Posterior cingulate gyrus (tissue), 11 donors: ENCODE results near the gene LUC7L3.
A peak's percentile ranks its signal among the peaks of the same experiment; 100 is the strongest.

Experiments
- DNase-seq, 10 donors: peaks; one replicate each; pipeline versions ENCODE4 v3.0.0 to v3.0.0-alpha.2; 2020 to 2021; ENCODE audit warnings: mixed read lengths in 3 of 10
- intact Hi-C: fragments of 100-400 bp; cut with DNase I; formaldehyde crosslinking; loops from one replicate; pipeline ENCODE4 v1.15.1; 2023

LUC7L3 gene

DNA sequence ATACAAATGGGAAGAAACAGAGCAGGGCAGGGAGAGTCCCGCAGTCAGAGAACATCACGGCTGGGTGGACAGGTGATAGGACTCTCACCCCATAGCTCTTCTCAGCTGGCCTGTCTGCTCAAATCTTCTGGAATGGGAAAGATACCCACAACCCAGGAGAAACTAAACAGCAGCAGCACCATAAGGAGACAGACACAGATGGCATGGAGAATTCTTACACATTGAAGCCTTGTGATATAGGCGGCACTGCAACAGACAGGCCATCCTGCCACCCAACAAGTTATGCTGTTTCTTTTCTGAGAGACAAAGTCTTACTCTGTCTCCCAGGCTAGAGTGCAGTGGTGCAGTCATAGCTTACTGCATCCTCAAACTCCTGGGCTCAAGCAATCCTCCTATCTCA is 56.5 kb downstream of the LUC7L3 start:
- peak in 1 of 10 donors; percentile 8 for DNase-seq
- intact Hi-C loops: no loop called here

GRCh38 chr17:50778471-50778870 is 59.1 kb downstream of the LUC7L3 start:
- intact Hi-C loops: no loop called here
- DNase-seq: no peak

DNA sequence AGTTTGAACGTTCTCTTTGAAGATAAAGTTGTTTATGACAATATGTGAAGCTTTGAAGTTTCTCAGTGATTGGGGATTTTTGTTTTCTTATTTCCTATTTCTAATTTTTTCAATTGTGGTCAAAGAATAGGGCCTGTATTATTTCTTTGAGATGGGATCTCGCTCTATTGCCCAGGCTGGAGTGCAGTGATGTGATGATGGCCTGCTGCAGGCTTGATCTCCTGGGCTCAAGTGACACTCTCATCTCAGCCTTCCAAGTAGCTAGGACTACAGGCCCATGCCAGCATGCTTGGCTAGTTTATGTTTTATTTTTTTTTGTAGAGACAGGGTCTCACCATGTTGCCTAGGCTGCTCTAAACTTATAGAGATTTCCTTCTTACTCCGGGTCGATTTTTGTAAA is 59.6 kb downstream of the LUC7L3 start:
- DNase-seq: no peak
- intact Hi-C loops: no loop called here

DNA sequence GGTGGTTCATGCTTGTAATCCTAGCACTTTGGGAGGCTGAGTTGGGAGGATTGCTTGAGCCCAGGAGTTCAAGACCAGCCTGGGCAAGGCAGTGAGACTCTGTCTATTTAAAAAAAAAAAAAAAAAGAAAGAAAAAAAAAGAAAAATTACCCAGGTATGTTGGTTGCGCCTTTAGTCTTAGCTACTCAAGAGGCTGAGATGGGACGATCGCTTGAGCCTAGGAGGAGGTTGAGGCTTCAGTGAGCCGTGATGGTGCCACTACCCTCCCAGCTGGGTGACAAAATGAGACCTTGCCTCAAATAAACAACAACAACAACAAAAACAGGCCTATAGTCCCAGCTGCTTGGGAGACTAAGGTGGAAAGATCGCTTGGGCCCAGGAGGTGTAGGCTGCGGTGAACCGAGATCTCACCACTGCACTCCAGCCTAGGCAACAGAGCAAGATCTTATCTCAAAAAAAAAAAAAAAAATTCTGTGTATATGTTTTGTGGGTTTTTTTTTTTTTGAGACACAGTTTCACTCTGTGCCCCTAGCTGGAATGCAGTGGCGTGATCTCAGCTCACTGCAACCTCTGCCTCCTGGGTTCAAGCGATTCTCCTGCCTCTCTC is 60.4 kb downstream of the LUC7L3 start:
- intact Hi-C loops: loop anchor here (5.0 to 10.0 kb wide), 2 partner anchors 177 to 235 kb away; partner anchors contain the start of gene SPATA20
- peak in 1 of 10 donors; percentile 14 for DNase-seq

- peak in 1 of 10 donors; percentile 60 for DNase-seq
- intact Hi-C loops: loop anchor here (5.0 to 10.0 kb wide), 2 partner anchors 176 to 236 kb away; partner anchors contain the start of gene SPATA20
These were observed 61.8 kb downstream of the LUC7L3 start for GRCh38 chr17:50781167-50781566.

DNA sequence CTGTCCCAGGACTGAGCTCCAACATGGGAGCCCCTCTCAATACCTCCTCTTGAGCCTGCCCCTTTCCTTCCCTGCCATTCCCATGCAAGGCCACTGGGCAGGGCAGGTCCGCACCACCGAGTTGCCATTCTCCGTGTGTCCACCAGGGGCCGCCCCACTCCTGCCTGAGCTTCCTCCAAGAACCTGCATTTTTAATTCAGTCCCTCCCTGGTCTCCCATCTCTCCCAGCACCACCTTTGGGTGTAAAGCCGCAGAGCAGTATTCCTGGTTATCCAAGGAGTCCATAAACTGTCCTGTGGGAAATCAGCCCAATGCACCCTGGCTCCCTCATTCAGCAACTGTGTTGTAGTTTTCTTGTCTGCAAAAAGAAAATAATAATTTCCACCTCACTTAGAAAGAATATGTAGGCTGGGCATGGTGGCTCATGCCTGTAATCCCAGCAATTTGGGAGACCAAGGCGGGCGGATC is 63.8 kb downstream of the LUC7L3 start:
- DNase-seq: peak; percentile 77 to 98 (median 92)

DNA sequence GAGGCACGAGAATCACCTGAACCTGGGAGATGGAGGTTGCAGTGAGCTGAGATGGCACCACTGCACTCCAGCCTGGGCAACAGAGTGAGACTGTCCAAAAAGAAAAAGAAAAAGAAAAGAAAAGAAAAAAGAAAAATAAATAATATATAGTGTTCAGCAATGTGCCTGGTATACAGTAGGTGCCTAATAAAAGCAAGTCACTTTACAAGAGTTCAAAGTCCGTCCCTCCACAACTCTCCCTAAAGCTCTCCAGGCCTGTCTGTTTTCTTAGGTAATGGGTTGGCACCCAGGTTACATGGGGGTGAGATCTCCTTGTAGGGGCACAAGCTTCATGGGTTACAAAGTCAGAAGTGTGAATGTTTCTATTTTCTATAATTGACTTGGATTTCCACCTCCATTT is 64.5 kb downstream of the LUC7L3 start:
- no peak for DNase-seq
- intact Hi-C loops: loop anchor here (1.0 to 10.0 kb wide), 3 partner anchors 58 to 239 kb away; partner anchors contain the start of gene SPATA20

More for the DNA sequence above, 63.8 kb downstream of the LUC7L3 start:
- intact Hi-C loops: loop anchor here (1.0 to 10.0 kb wide), 3 partner anchors 59 to 238 kb away; partner anchors contain the start of gene SPATA20

- intact Hi-C loops: loop anchor here (10.0 kb wide), 1 partner anchor 240 kb away; the partner anchor contains the start of gene SPATA20
- DNase-seq: no peak
These were observed 65.7 kb downstream of the LUC7L3 start for GRCh38 chr17:50785126-50785525.

GRCh38 chr17:50785946-50786570 is 66.7 kb downstream of the LUC7L3 start:
- intact Hi-C loops: loop anchor here (10.0 kb wide), 1 partner anchor 241 kb away; the partner anchor contains the start of gene SPATA20
- DNase-seq: peak in 3 of 10 donors; percentile 21 to 34 (median 31)

DNA sequence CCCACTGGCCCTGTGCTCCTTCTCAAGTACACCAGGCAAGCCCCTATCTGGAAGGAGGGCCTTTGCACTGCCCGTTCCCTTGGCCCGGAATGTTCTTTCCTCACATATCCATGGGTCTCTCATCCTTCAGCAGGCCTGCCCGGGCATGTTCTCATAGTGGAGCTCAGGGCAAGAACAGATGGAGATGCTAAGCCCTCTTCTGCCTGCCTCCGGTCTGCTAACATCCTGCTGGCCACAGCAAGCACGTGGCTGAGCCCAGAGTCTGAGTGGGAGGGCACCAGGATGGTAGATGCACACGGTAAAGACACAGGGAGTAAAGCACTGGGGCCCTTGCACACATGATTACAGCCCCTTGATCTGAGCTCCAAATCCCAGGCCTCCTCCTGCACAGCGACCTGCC is 67.7 kb downstream of the LUC7L3 start:
- intact Hi-C loops: loop anchor here (10.0 kb wide), 1 partner anchor 242 kb away; the partner anchor contains the start of gene SPATA20
- no peak for DNase-seq

- DNase-seq: no peak
- intact Hi-C loops: no loop called here
These were observed 71.2 kb downstream of the LUC7L3 start for GRCh38 chr17:50790618-50791017.

- DNase-seq: no peak
- intact Hi-C loops: no loop called here
These were observed 72.7 kb downstream of the LUC7L3 start for GRCh38 chr17:50792132-50792531.

DNA sequence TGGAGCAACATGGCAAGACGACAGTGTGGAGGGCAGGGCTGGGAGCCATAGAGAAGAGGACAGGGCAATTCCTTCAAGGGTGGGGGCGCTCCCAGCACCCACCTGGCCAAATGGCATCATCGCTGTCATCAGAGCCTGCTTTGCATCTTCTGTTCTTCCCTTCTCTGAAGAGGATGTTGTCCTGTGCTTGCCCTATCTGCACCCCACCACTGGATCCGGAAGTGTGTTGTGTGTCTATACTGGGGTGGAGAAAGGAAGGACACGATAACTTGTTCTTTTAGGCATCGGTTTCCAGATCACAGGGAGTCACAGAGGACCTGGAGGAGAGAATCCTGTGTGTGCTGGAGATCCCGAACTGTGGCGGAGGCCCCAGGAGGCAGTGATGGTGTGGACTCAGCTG is 73.6 kb downstream of the LUC7L3 start:
- no peak for DNase-seq
- intact Hi-C loops: no loop called here

DNA sequence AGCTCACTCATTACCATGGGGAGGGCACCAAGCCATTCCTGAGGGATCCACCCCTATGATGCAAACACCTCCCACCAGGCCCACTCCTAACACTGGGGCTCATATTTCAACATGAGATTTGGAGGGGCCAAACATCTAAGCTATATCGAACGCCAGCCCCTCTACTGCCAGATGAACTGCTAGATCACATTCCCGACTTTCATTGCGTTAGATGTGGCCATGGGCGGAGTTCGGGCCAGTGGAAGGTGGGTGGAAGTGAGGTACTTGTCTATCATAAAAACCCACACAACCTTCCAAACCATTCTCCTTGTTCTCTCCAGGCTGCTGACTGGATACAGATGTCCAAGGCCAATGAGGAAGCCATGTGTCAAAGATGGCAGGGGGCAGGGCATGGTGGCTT is 75.0 kb downstream of the LUC7L3 start:
- no peak for DNase-seq
- intact Hi-C loops: no loop called here

DNA sequence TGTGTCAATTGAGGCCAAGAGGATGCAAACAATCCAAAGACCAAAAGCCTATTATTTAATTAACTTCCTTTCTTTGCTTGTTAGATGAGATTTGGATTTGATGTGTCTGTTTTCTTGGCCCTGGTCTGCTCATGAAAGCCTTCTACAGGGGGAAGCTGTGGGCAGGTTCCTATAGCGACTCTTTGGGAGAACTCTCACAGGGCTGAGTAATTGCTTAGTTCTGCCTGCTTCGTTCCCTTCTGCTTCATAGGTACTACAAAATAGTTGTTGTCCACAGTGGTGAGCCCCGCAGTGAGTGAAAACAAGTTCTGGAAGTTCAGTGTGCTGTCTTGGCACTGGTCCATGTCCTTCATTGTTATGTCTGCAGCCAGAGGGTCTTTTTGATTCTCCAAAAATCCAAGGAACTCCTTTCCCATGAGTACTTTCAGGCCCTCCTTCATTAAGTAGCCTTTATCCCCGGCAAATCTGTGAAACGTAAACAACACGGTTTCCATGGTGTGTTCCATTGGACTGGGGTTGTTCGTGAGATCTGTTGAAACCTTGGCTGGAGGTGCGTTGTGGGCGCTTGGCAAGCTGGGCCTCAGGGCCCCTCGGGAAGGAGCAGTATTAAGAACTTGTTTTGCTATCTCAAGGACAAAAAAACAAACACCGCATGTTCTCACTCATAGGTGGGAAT is 77.9 kb downstream of the LUC7L3 start:
- peak in 1 of 10 donors; percentile 8 for DNase-seq
- intact Hi-C loops: no loop called here

DNA sequence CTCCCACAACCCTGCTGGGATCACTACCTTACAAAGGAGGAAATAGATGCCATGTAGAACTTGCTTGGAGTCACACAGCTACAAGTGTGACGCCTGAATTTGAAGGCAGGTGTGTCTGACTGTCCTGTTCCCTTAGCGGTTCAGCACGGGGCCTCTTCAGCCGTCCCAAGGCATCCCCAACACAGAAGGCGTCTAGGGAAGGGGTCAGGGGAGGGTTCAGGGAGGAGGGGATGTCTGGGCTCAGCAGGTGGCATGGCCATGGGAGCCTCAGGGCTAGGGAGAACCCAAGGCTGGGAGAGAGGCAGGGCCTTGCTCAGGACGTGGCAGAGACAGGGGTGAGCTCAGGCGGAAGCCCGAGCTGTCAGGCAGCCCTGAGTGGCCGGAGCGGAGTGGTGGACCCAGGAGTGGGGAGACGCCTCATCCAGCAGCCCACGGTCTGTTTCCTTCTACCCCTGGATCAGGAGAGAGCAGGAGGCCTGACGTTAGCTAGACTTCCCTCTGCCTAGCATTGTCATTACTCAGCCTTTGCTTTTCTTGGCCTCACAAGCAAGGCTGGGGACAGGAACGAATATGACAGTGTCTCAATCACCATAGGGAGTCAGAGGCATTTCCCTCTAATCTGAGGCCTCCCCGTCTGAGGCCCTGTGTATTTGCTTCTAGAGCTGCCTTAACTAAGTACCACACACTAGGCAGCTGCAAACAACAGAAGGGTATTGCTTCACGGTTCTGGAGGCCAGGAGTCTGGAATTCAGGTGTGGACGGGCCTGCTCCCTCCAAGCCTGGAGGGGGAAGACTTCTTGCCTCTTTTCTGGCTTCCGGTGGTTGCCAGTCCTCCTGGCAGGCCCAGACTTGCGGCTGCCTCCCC is 79.3 kb downstream of the LUC7L3 start:
- DNase-seq: peak in 1 of 10 donors; percentile 35
- intact Hi-C loops: no loop called here

- DNase-seq: peak in 1 of 10 donors; percentile 39
- intact Hi-C loops: no loop called here
These were observed 80.2 kb downstream of the LUC7L3 start for GRCh38 chr17:50799582-50799981.

GRCh38 chr17:50800196-50800700 is 80.8 kb downstream of the LUC7L3 start:
- DNase-seq: peak in 1 of 10 donors; percentile 47
- intact Hi-C loops: no loop called here

- intact Hi-C loops: no loop called here
- peak in 1 of 10 donors; percentile 62 for DNase-seq
These were observed 83.5 kb downstream of the LUC7L3 start for GRCh38 chr17:50802609-50803571.
